Activated naive CD8-positive, alpha-beta T cell treated with anti-CD3 and anti-CD28 coated beads, Interleukin-2, amount 10 ng/mL, durations not matched to agents 7 days and 5 days (primary cell): ENCODE data around the gene NEDD4L. TPM values are rescaled to one million over a fixed set of nuclear protein-coding genes. Genes with fewer than 3 reads are reported as not detected.

Source experiments
- ATAC-seq: fragments of 150-1000 bp; cut with Tn5 transposase; one replicate; pipeline ENCODE4 v1.10.0; 2021; ENCODE audit warnings: low read depth, moderate library complexity
- POLR2A ChIA-PET: fragments of 350-600 bp; sonication (Branson Sonifier 250); formaldehyde crosslinking; loops from one replicate; lab custom pipeline; 2021; ENCODE audit warnings: antibody characterized with exemption; lab: Charles Lee
- DNase-seq: peaks from one replicate; pipeline ENCODE4 v3.0.0; 2021
- H3K27ac Mint-ChIP-seq: one replicate; pipeline ENCODE4 v1.8.0; 2022; ENCODE audit warnings: mild to moderate bottlenecking, mixed read lengths
- H3K27me3 Mint-ChIP-seq: one replicate; pipeline ENCODE4 v1.8.0; 2022; ENCODE audit warnings: mild to moderate bottlenecking, moderate library complexity, mixed read lengths
- H3K36me3 Mint-ChIP-seq: one replicate; pipeline ENCODE4 v1.8.0; 2021; ENCODE audit warnings: mild to moderate bottlenecking, mixed read lengths
- H3K4me1 Mint-ChIP-seq: one replicate; pipeline ENCODE4 v1.8.0; 2021; ENCODE audit warnings: mixed read lengths
- H3K4me3 Mint-ChIP-seq: one replicate; pipeline ENCODE4 v1.8.0; 2022; ENCODE audit warnings: mild to moderate bottlenecking, moderate library complexity, mixed read lengths
- H3K9me3 Mint-ChIP-seq: one replicate; pipeline ENCODE4 v1.8.0; 2021; ENCODE audit warnings: mixed read lengths
- total RNA-seq, 2 experiments: library from RNA; stranded (reverse); gene quantifications; one replicate each; pipeline ENCODE4 v1.2.3, GENCODE V29; 2021

NEDD4L gene
- total RNA-seq, 2 experiments from 2014 or later, result 4.4 to 7.4 TPM

GRCh38 chr18:58051765-58052460, 7.9 kb downstream of the NEDD4L start:
- Mint-ChIP-seq H3K27ac (no peak overlapping the region), H3K27me3 (peaks cover 4% of the 10 kb centered on the region), H3K4me1 (peaks cover 5% of the 10 kb centered on the region), H3K9me3 (no peaks in the 10 kb centered on the region), H3K36me3 (peaks cover 2% of the 10 kb centered on the region), H3K4me3 (no peak overlapping the region)
- peak; percentile 45 for ATAC-seq
- POLR2A ChIA-PET, result no interaction called here
- no peak for DNase-seq

GRCh38 chr18:58052960-58053359, 8.9 kb downstream of the NEDD4L start:
- H3K4me1 Mint-ChIP-seq, result peaks cover 5% of the 10 kb centered on the region
- DNase-seq (no peak), ATAC-seq (no peak)
- peaks cover 2% of the 10 kb centered on the region for H3K36me3 Mint-ChIP-seq
- no peak overlapping the region for H3K27ac Mint-ChIP-seq
- POLR2A ChIA-PET, result no interaction called here
- H3K4me3 Mint-ChIP-seq, result no peak overlapping the region
- H3K27me3 Mint-ChIP-seq, result no peaks in the 10 kb centered on the region
- H3K9me3 Mint-ChIP-seq, result no peaks in the 10 kb centered on the region

- no peak overlapping the region for H3K27ac Mint-ChIP-seq
Observed at GRCh38 chr18:58054041-58054781, 10.2 kb downstream of the NEDD4L start.

GRCh38 chr18:58055890-58056558, 12.0 kb downstream of the NEDD4L start:
- Mint-ChIP-seq H3K4me3 (no peak overlapping the region), H3K36me3 (peaks cover 2% of the 10 kb centered on the region), H3K27ac (no peak overlapping the region), H3K27me3 (no peaks in the 10 kb centered on the region), H3K4me1 (peaks cover 5% of the 10 kb centered on the region), H3K9me3 (no peaks in the 10 kb centered on the region)
- DNase-seq (no peak), ATAC-seq (no peak)
- POLR2A ChIA-PET, result interaction anchor here (0.6 kb wide), 1 partner anchor 434 kb away, joined by 5 read pairs; the partner anchor contains the start of gene NARS1

More at GRCh38 chr18:58054041-58054781, 10.2 kb downstream of the NEDD4L start:
- ATAC-seq (no peak), DNase-seq (no peak)
- Mint-ChIP-seq H3K9me3 (no peaks in the 10 kb centered on the region), H3K4me1 (peaks cover 5% of the 10 kb centered on the region), H3K27me3 (no peaks in the 10 kb centered on the region), H3K4me3 (no peak overlapping the region), H3K36me3 (peaks cover 2% of the 10 kb centered on the region)
- POLR2A ChIA-PET, result no interaction called here

- POLR2A ChIA-PET, result interaction anchor here (0.6 kb wide), 1 partner anchor 435 kb away, joined by 5 read pairs; the partner anchor contains the start of gene NARS1
- H3K27me3 Mint-ChIP-seq, result no peaks in the 10 kb centered on the region
- no peak for ATAC-seq
Observed at GRCh38 chr18:58056852-58057251, 12.8 kb downstream of the NEDD4L start.

GRCh38 chr18:58057291-58057965, 13.4 kb downstream of the NEDD4L start:
- peaks cover 2% of the 10 kb centered on the region for H3K27me3 Mint-ChIP-seq
- no peak overlapping the region for H3K4me3 Mint-ChIP-seq
- no peak for DNase-seq
- no peak overlapping the region for H3K27ac Mint-ChIP-seq
- POLR2A ChIA-PET, result no interaction called here
- H3K36me3 Mint-ChIP-seq, result peaks cover 2% of the 10 kb centered on the region
- no peaks in the 10 kb centered on the region for H3K9me3 Mint-ChIP-seq
- ATAC-seq, result no peak
- no peaks in the 10 kb centered on the region for H3K4me1 Mint-ChIP-seq

More at GRCh38 chr18:58056852-58057251, 12.8 kb downstream of the NEDD4L start:
- Mint-ChIP-seq H3K4me3 (no peak overlapping the region), H3K36me3 (peaks cover 2% of the 10 kb centered on the region), H3K4me1 (peaks cover 3% of the 10 kb centered on the region), H3K27ac (no peak overlapping the region), H3K9me3 (no peaks in the 10 kb centered on the region)
- DNase-seq, result no peak

- DNase-seq, result no peak
- no peaks in the 10 kb centered on the region for H3K4me1 Mint-ChIP-seq
- H3K27ac Mint-ChIP-seq, result no peak overlapping the region
- POLR2A ChIA-PET, result no interaction called here
- no peak overlapping the region for H3K4me3 Mint-ChIP-seq
- H3K27me3 Mint-ChIP-seq, result peaks cover 2% of the 10 kb centered on the region
- H3K36me3 Mint-ChIP-seq, result peaks cover under 1% of the 10 kb centered on the region
- H3K9me3 Mint-ChIP-seq, result no peaks in the 10 kb centered on the region
- ATAC-seq, result no peak
Observed at GRCh38 chr18:58058720-58059119, 14.7 kb downstream of the NEDD4L start.

- H3K4me1 Mint-ChIP-seq, result no peaks in the 10 kb centered on the region
- no peak overlapping the region for H3K27ac Mint-ChIP-seq
- no peak for ATAC-seq
- peaks cover 2% of the 10 kb centered on the region for H3K27me3 Mint-ChIP-seq
- no peak overlapping the region for H3K4me3 Mint-ChIP-seq
- no peaks in the 10 kb centered on the region for H3K9me3 Mint-ChIP-seq
- no peak for DNase-seq
- no peaks in the 10 kb centered on the region for H3K36me3 Mint-ChIP-seq
- POLR2A ChIA-PET, result no interaction called here
Observed at GRCh38 chr18:58060254-58060653, 16.2 kb downstream of the NEDD4L start.

GRCh38 chr18:58061349-58061748, 17.3 kb downstream of the NEDD4L start:
- POLR2A ChIA-PET, result no interaction called here
- no peaks in the 10 kb centered on the region for H3K9me3 Mint-ChIP-seq
- H3K27ac Mint-ChIP-seq, result no peak overlapping the region
- DNase-seq (no peak), ATAC-seq (no peak)
- no peaks in the 10 kb centered on the region for H3K36me3 Mint-ChIP-seq
- H3K4me3 Mint-ChIP-seq, result no peak overlapping the region
- no peaks in the 10 kb centered on the region for H3K4me1 Mint-ChIP-seq
- H3K27me3 Mint-ChIP-seq, result peaks cover 2% of the 10 kb centered on the region

- Mint-ChIP-seq H3K4me1 (no peaks in the 10 kb centered on the region), H3K4me3 (no peak overlapping the region), H3K27me3 (peaks cover 2% of the 10 kb centered on the region), H3K27ac (no peak overlapping the region), H3K36me3 (no peaks in the 10 kb centered on the region), H3K9me3 (no peaks in the 10 kb centered on the region)
- DNase-seq, result no peak
- no peak for ATAC-seq
- POLR2A ChIA-PET, result interaction anchor here (0.6 kb wide), 1 partner anchor 442 kb away, joined by 7 read pairs; no protein-coding TSS in a partner anchor
Observed at GRCh38 chr18:58064406-58064998, 20.5 kb downstream of the NEDD4L start.

- H3K36me3 Mint-ChIP-seq, result no peaks in the 10 kb centered on the region
- ATAC-seq (no peak), DNase-seq (no peak)
- H3K27ac Mint-ChIP-seq, result no peak overlapping the region
- H3K27me3 Mint-ChIP-seq, result peaks cover 2% of the 10 kb centered on the region
- H3K4me1 Mint-ChIP-seq, result no peaks in the 10 kb centered on the region
- no peaks in the 10 kb centered on the region for H3K9me3 Mint-ChIP-seq
- H3K4me3 Mint-ChIP-seq, result no peak overlapping the region
- POLR2A ChIA-PET, result no interaction called here
Observed at GRCh38 chr18:58065956-58066355, 21.9 kb downstream of the NEDD4L start.

GRCh38 chr18:58067601-58068000, 23.6 kb downstream of the NEDD4L start:
- Mint-ChIP-seq H3K9me3 (no peaks in the 10 kb centered on the region), H3K4me3 (no peak overlapping the region), H3K27me3 (no peaks in the 10 kb centered on the region), H3K27ac (no peak overlapping the region), H3K36me3 (no peaks in the 10 kb centered on the region), H3K4me1 (no peaks in the 10 kb centered on the region)
- DNase-seq (no peak), ATAC-seq (no peak)
- POLR2A ChIA-PET, result no interaction called here

- H3K27me3 Mint-ChIP-seq, result no peaks in the 10 kb centered on the region
- H3K4me3 Mint-ChIP-seq, result no peak overlapping the region
- H3K27ac Mint-ChIP-seq, result no peak overlapping the region
- no peaks in the 10 kb centered on the region for H3K9me3 Mint-ChIP-seq
- H3K36me3 Mint-ChIP-seq, result no peaks in the 10 kb centered on the region
- no peak for ATAC-seq
- no peak for DNase-seq
- POLR2A ChIA-PET, result no interaction called here
- no peaks in the 10 kb centered on the region for H3K4me1 Mint-ChIP-seq
Observed at GRCh38 chr18:58069099-58069498, 25.1 kb downstream of the NEDD4L start.
